Keratinocyte (primary cell): ENCODE measurements around the gene RESF1. TPM values are rescaled to one million over a fixed set of nuclear protein-coding genes. Genes with fewer than 3 reads are reported as not detected.

Experiments used
- DNase-seq: peaks from one replicate; pipeline ENCODE4 v3.0.0-alpha.2; 2011; ENCODE audit warnings: low read depth, missing footprints, low spot score
- FAIRE-seq: peaks from 2 replicates; lab custom pipeline; 2011; peaks lifted over from hg19 to GRCh38; lab: Jason Lieb, UNC
- H2AFZ ChIP-seq: 2 replicates; pipeline ENCODE4 v1.6.0; 2012; ENCODE audit warnings: low read length, control low read depth, inconsistent platforms; ENCODE audit not compliant: control insufficient read depth
- H3K27ac ChIP-seq: 2 replicates; pipeline ENCODE4 v1.5.1; 2011; ENCODE audit warnings: low read length; ENCODE audit not compliant: control insufficient read depth, insufficient read depth
- H3K27me3 ChIP-seq: 3 replicates; pipeline ENCODE4 v1.6.0; 2011; ENCODE audit warnings: low read length; ENCODE audit not compliant: control insufficient read depth, insufficient read depth; ENCODE audit errors: extremely low read depth
- H3K36me3 ChIP-seq, 2 experiments: 2 replicates in 1 of 2; 3 replicates in 1 of 2; pipeline ENCODE4 v1.5.1; 2011; ENCODE audit warnings: low read length in 2 of 2, mild to moderate bottlenecking in 1 of 2; ENCODE audit not compliant: control insufficient read depth in 2 of 2, insufficient read depth in 2 of 2; ENCODE audit errors: extremely low read depth in 1 of 2
- H3K4me1 ChIP-seq: 3 replicates; pipeline ENCODE4 v1.5.1; 2011; ENCODE audit warnings: low read length; ENCODE audit not compliant: control insufficient read depth, insufficient read depth; ENCODE audit errors: extremely low read depth
- H3K4me2 ChIP-seq: 3 replicates; pipeline ENCODE4 v1.6.0; 2011; ENCODE audit warnings: low read depth, low read length; ENCODE audit not compliant: control insufficient read depth, insufficient read depth; ENCODE audit errors: extremely low read depth
- H3K4me3 ChIP-seq, 3 experiments: fragments of 200-600 bp in 1 of 3; sonication (generic) in 1 of 3; 2 replicates in 2 of 3; 3 replicates in 1 of 3; pipeline ENCODE4 v1.5.1; 2011 to 2016; ENCODE audit warnings: low read length in 3 of 3, mild to moderate bottlenecking in 3 of 3, control low read depth in 2 of 3, inconsistent platforms in 1 of 3, low read depth in 1 of 3, mixed read lengths in 1 of 3, mixed run types in 1 of 3, moderate library complexity in 1 of 3; ENCODE audit not compliant: control insufficient read depth in 2 of 3, insufficient read depth in 2 of 3; ENCODE audit errors: extremely low read depth in 1 of 3
- H3K79me2 ChIP-seq: 2 replicates; pipeline ENCODE4 v1.6.0; 2012; ENCODE audit warnings: low read length; ENCODE audit not compliant: control insufficient read depth, insufficient read depth
- H3K9ac ChIP-seq: 3 replicates; pipeline ENCODE4 v1.6.0; 2011; ENCODE audit warnings: low read length; ENCODE audit not compliant: control insufficient read depth, insufficient read depth; ENCODE audit errors: extremely low read depth
- H3K9me1 ChIP-seq: 3 replicates; pipeline ENCODE4 v1.6.0; 2011; ENCODE audit warnings: low read length; ENCODE audit not compliant: control insufficient read depth, insufficient read depth; ENCODE audit errors: extremely low read depth
- H3K9me3 ChIP-seq: 2 replicates; pipeline ENCODE4 v1.5.1; 2012; ENCODE audit warnings: low read depth, low read length; ENCODE audit not compliant: control insufficient read depth
- H4K20me1 ChIP-seq: 3 replicates; pipeline ENCODE4 v1.6.0; 2011; ENCODE audit warnings: low read length; ENCODE audit not compliant: control insufficient read depth, insufficient read depth; ENCODE audit errors: extremely low read depth
- EZH2 ChIP-seq: IDR thresholded peaks from one replicate; pipeline ENCODE4 v1.6.1; 2012; ENCODE audit warnings: inconsistent platforms, mild to moderate bottlenecking, low read length, moderate library complexity
- dilution Hi-C: fragments of 300-500 bp; cut with MboI; formaldehyde crosslinking; loops from one replicate; pipeline ENCODE4 v1.7.0; 2020; ENCODE audit warnings: low sequenced_read_pairs; ENCODE audit not compliant: extremely low pct_ligation_motif_present
- polyA plus RNA-seq, 5 experiments: library from polyadenylated mRNA; depleted of rRNA in 3 of 5; stranded (reverse) in 3 of 5; stranded (forward) in 1 of 5; unstranded in 1 of 5; fragments of >200 nt; gene quantifications; 1 replicate in 1 of 5; 2 replicates in 3 of 5; 3 replicates in 1 of 5; pipeline versions ENCODE4 v1.2.1 to v1.2.3, GENCODE V29; 2011 to 2012; ENCODE audit warnings: missing spikeins in 2 of 5, low read depth in 1 of 5, low replicate concordance in 1 of 5
- TF ChIP-seq, protein P1 (sequence below), 3 experiments: IDR thresholded peaks in 1 of 3; conservative IDR thresholded peaks in 1 of 3; optimal IDR thresholded peaks in 1 of 3; 2 replicates in 2 of 3; 3 replicates in 1 of 3; pipeline versions ENCODE3 to v1.5.1; 2011; ENCODE audit warnings: low read length in 3 of 3, mild to moderate bottlenecking in 3 of 3, moderate library complexity in 2 of 3, control low read depth in 1 of 3, inconsistent platforms in 1 of 3; ENCODE audit not compliant: insufficient read depth in 2 of 3; ENCODE audit errors: extremely low read depth in 1 of 3

RESF1 gene
- polyA plus RNA-seq, 1 donor (not counting 4 experiments of a cell fraction or from before 2014, with no cell fraction given), result 19.7 TPM

DNA sequence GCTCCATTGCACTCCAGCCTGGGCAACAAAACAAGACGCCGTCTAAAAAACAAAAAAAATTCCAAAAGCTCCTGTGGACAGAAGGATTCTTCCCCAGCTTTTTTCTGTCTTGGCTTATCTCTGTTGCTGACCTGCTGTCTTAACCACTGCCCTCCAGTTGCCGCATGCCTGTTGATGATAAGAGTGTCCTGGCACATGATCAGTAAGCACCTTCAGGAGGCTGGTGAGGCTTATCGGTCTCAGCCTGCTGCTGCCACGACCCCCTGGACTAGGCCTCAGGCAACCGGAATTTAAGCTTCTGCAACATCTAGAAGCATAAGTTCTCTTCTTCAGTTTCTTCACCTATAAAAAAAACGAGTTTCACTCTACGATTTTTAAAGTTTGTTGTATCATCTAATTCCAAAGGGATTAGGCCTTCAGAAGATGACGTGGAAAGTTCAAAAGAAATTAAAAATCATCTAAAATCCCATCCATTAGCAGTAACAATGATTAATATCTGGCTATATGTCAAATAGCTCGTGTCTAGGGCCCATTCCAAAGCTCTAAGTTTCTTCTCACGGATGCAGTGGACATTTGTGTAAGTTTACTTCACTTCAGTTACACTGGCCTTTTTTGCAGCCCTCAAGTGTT, 46.4 kb downstream of the RESF1 start:
- dilution Hi-C loops, result no loop called here
- DNase-seq (no peak), FAIRE-seq (no peak)
- H3K9me3 ChIP-seq, result no peaks in the 10 kb centered on the region
- no peak for TF ChIP-seq EZH2
- TF ChIP-seq, protein P1, sequence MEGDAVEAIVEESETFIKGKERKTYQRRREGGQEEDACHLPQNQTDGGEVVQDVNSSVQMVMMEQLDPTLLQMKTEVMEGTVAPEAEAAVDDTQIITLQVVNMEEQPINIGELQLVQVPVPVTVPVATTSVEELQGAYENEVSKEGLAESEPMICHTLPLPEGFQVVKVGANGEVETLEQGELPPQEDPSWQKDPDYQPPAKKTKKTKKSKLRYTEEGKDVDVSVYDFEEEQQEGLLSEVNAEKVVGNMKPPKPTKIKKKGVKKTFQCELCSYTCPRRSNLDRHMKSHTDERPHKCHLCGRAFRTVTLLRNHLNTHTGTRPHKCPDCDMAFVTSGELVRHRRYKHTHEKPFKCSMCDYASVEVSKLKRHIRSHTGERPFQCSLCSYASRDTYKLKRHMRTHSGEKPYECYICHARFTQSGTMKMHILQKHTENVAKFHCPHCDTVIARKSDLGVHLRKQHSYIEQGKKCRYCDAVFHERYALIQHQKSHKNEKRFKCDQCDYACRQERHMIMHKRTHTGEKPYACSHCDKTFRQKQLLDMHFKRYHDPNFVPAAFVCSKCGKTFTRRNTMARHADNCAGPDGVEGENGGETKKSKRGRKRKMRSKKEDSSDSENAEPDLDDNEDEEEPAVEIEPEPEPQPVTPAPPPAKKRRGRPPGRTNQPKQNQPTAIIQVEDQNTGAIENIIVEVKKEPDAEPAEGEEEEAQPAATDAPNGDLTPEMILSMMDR (optimal IDR thresholded peaks at IDR 0.05 in 1 of 3, IDR thresholded peaks at IDR 0.05 in 1 of 3, conservative IDR thresholded peaks at IDR 0.05 in 1 of 3; ENCODE audit: extremely low read depth in 1 of 3, insufficient read depth in 2 of 3, low read length in 3 of 3), result no peak
- no peak overlapping the region for H3K4me3 ChIP-seq
- H4K20me1 ChIP-seq, result no peaks in the 10 kb centered on the region
- no peak overlapping the region for H3K4me2 ChIP-seq
- H2AFZ ChIP-seq, result no peak overlapping the region
- H3K9me1 ChIP-seq, result no peaks in the 10 kb centered on the region
- no peak overlapping the region for H3K9ac ChIP-seq
- no peaks in the 10 kb centered on the region for H3K27me3 ChIP-seq
- H3K36me3 ChIP-seq, result no peaks in the 10 kb centered on the region
- H3K4me1 ChIP-seq, result no peaks in the 10 kb centered on the region
- H3K27ac ChIP-seq, result no peak overlapping the region
- H3K79me2 ChIP-seq, result no peaks in the 10 kb centered on the region

Other genes with a start within 250 kb of the RESF1 start
- gene AMN1, start 230.4 kb upstream of the RESF1 start, polyA plus RNA-seq, result 7.3 to 11.3 TPM (median 8.1 TPM) in 3 replicates
- gene BICD1, start 147.4 kb downstream of the RESF1 start, polyA plus RNA-seq, result 6.0 to 10.2 TPM (median 8.3 TPM) in 3 replicates